ENCODE data around the gene GRIN2D. TPM values are rescaled to one million over a fixed set of nuclear protein-coding genes. Genes with fewer than 3 reads are reported as not detected.

The GRIN2D gene
- total RNA-seq, 6 experiments from 2014 or later = 0.09 to 0.29 (median 0.22) TPM

DNA sequence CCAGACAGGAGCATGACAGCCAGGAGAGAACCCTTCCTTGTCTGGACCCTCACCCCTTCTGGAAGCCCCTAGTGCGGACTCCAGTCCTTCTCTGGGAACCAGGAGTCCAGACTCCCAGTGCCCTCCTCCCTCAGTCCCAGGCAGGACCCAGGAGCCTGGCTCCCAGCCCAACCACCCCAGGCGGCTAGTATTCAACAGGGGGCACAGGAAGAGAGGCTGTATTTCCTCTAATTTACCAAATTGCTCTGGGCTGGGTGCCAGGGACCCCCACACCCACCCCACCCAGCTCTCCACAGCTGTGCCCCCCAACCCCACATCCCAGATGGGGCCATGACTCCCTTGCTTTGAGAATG is 3.3 kb downstream of the GRIN2D start:
- Histone ChIP-seq H3K4me3 (no peak overlapping the region), H3K27ac (no peak overlapping the region), H3K27me3 (no peaks in the 10 kb centered on the region), H3K36me3 (no peaks in the 10 kb centered on the region), H3K4me1 (no peaks in the 10 kb centered on the region), H3K9me3 (no peaks in the 10 kb centered on the region)
- no peak for TF ChIP-seq POLR2A (IDR thresholded peaks at IDR 0.05)
- TF ChIP-seq, protein P1, sequence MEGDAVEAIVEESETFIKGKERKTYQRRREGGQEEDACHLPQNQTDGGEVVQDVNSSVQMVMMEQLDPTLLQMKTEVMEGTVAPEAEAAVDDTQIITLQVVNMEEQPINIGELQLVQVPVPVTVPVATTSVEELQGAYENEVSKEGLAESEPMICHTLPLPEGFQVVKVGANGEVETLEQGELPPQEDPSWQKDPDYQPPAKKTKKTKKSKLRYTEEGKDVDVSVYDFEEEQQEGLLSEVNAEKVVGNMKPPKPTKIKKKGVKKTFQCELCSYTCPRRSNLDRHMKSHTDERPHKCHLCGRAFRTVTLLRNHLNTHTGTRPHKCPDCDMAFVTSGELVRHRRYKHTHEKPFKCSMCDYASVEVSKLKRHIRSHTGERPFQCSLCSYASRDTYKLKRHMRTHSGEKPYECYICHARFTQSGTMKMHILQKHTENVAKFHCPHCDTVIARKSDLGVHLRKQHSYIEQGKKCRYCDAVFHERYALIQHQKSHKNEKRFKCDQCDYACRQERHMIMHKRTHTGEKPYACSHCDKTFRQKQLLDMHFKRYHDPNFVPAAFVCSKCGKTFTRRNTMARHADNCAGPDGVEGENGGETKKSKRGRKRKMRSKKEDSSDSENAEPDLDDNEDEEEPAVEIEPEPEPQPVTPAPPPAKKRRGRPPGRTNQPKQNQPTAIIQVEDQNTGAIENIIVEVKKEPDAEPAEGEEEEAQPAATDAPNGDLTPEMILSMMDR (IDR thresholded peaks at IDR 0.05) = no peak
- no peak for ATAC-seq
- intact Hi-C loops (cut with DNase I) = no loop called here
- no peak for DNase-seq
- no CpG with 5 or more reads among the region's 2 CpGs for WGBS (ENCODE audit: insufficient coverage, low coverage, low lambda C conversion rate, missing lambda C conversion rate)

DNA sequence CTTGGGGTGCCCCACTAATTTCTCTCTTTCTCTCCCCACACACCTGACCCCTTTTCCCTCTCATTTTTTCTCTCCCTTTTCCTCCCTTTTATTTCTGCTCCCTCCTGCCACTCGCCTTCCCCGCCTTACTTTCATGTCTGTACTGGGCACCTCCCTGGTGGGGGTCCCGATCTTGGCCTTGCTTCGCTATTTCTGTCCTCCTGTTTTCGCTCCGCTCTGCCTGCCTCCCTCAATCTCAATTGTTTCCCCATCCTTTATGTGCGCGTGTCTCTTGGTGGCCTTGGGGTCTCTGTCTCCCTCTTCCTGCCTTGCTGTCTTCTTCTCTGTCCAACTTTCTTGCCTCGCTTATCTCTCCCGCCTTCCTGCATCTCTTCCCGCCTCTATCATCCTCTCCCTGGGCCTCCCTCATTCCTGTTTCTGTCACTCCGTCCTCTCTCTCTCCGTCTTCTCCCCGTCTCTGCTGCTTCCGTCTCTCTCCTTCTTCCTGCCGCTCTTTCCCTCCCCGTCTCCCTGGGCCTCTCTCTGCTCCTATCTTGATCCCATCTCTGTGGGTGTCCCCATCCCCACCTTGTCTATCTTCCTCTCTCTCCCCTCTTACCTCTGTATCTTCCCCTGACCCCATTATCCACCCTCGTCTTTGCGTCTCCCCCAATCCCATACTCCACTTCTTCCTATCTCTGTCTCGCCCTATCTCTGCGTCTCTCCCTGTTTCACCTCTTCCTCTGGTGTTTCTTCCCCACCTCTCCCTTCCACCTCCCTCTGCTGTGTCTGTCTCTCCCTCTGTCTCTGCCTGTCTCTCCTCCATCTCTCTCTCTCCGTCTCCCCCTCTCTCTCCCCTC is 4.0 kb downstream of the GRIN2D start:
- DNase-seq = no peak
- 22% methylated on average over 19 of the region's 22 CpGs for WGBS (ENCODE audit: insufficient coverage, low coverage, low lambda C conversion rate, missing lambda C conversion rate)
- H3K36me3 ChIP-seq = no peaks in the 10 kb centered on the region
- H3K27me3 ChIP-seq = no peaks in the 10 kb centered on the region
- intact Hi-C loops (cut with DNase I) = no loop called here
- ATAC-seq = no peak
- H3K4me3 ChIP-seq = no peak overlapping the region
- H3K4me1 ChIP-seq = no peaks in the 10 kb centered on the region
- no peaks in the 10 kb centered on the region for H3K9me3 ChIP-seq
- H3K27ac ChIP-seq = no peak overlapping the region
- no peak for TF ChIP-seq POLR2A (IDR thresholded peaks at IDR 0.05)
- TF ChIP-seq, protein P1 (IDR thresholded peaks at IDR 0.05) = no peak

DNA sequence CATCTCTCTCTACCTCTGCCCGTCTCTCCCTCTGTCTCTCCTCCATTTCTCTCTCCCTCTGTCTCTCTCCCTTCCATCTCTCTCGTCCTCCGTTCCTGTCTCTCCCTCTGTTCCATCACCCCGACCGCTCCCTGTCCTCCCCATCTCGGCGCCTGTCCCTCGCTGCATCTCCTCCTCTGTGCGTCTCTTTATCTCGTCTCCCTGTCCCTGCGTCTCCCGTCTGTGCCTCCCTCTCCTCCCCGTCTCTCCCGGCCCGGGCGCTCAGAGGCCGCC is 4.6 kb downstream of the GRIN2D start:
- no peaks in the 10 kb centered on the region for H3K36me3 ChIP-seq
- intact Hi-C loops (cut with DNase I) = no loop called here
- WGBS (ENCODE audit: insufficient coverage, low coverage, low lambda C conversion rate, missing lambda C conversion rate) = under 1% methylated on average over 17 of the region's 17 CpGs
- ATAC-seq (no peak), DNase-seq (no peak)
- no peaks in the 10 kb centered on the region for H3K4me1 ChIP-seq
- peak overlapping the region in 1 of 3 donors; percentile 33 for H3K4me3 ChIP-seq
- no peaks in the 10 kb centered on the region for H3K9me3 ChIP-seq
- no peak for TF ChIP-seq POLR2A (IDR thresholded peaks at IDR 0.05)
- TF ChIP-seq, protein P1 (IDR thresholded peaks at IDR 0.05) = no peak
- no peak overlapping the region for H3K27ac ChIP-seq
- H3K27me3 ChIP-seq = no peaks in the 10 kb centered on the region

DNA sequence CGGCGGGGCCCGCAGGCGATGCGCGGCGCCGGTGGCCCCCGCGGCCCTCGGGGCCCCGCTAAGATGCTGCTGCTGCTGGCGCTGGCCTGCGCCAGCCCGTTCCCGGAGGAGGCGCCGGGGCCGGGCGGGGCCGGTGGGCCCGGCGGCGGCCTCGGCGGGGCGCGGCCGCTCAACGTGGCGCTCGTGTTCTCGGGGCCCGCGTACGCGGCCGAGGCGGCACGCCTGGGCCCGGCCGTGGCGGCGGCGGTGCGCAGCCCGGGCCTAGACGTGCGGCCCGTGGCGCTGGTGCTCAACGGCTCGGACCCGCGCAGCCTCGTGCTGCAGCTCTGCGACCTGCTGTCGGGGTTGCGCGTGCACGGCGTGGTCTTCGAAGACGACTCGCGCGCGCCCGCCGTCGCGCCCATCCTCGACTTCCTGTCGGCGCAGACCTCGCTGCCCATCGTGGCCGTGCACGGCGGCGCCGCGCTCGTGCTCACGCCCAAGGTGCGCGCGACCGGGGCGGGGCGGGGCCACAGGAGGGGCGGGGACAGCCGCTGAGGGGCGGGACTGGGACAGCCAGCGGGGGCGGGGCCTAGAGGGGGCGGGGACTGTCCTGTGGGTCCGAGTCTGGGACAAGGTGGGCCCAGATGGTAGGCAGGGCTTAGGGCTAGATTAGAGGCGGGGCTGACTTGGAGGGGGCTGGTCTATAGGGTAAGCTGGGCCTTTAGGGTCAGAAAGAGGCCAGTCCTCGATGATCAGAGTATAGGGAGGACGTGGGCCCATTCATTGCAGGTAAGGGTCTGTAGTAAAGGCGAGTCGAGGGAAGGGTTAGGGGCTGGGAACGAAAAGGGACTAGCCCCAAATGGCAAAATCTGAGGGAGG is 5.1 kb downstream of the GRIN2D start:
- DNase-seq = peak in 2 of 3 donors; percentile 72 to 75

More for the DNA sequence above, 5.1 kb downstream of the GRIN2D start:
- H3K4me3 ChIP-seq = peak overlapping the region in 1 of 3 donors; percentile 33
- ATAC-seq = peak; percentile 59 to 77 (median 61)
- H3K27ac ChIP-seq = no peak overlapping the region
- no peaks in the 10 kb centered on the region for H3K36me3 ChIP-seq
- TF ChIP-seq, protein P1 (IDR thresholded peaks at IDR 0.05) = no peak
- TF ChIP-seq POLR2A (IDR thresholded peaks at IDR 0.05) = no peak
- no peaks in the 10 kb centered on the region for H3K4me1 ChIP-seq
- intact Hi-C loops (cut with DNase I) = no loop called here
- no peaks in the 10 kb centered on the region for H3K27me3 ChIP-seq
- 22% methylated on average over 19 of the region's 104 CpGs for WGBS (ENCODE audit: insufficient coverage, low coverage, low lambda C conversion rate, missing lambda C conversion rate)
- no peaks in the 10 kb centered on the region for H3K9me3 ChIP-seq
